A549 (cell line): ENCODE measurements around the gene SARS1.

ENCODE experiments used
- CEBPB ChIP-seq, 2 experiments: fragments of >200 bp in 1 of 2; sonication (Bioruptor Twin) in 1 of 2; formaldehyde crosslinking in 1 of 2; IDR thresholded peaks; 2 replicates each; pipeline ENCODE4 v1.6.1; 2012 to 2016
- CHD2 ChIP-seq: fragments of 150-350 bp; IDR thresholded peaks from 2 replicates; pipeline ENCODE4 v1.6.1; 2014; ENCODE audit warnings: low read length; ENCODE audit not compliant: partially characterized antibody
- EP300 ChIP-seq, 2 experiments: fragments of >200 bp; sonication (Bioruptor Twin); formaldehyde crosslinking; IDR thresholded peaks; 2 replicates in 1 of 2; 3 replicates in 1 of 2; pipeline ENCODE4 v1.6.1; 2016 to 2017
- HOXA7 ChIP-seq: fragments of 250-450 bp; sonication (Bioruptor Pico); IDR thresholded peaks from 2 replicates; pipeline ENCODE4 v1.5.0; 2020; ENCODE audit warnings: mild to moderate bottlenecking, moderate library complexity
- MYC ChIP-seq: IDR thresholded peaks from 2 replicates; pipeline ENCODE4 v1.6.1; 2012; ENCODE audit warnings: mild to moderate bottlenecking, inconsistent platforms, low read length, improper control_type of control experiment, borderline replicate concordance
- POLR2A ChIP-seq: IDR thresholded peaks from 2 replicates; pipeline ENCODE4 v1.6.1; 2012; ENCODE audit warnings: mild to moderate bottlenecking, low read length
- RAD21 ChIP-seq, 2 experiments: fragments of >200 bp in 1 of 2; sonication (Bioruptor Twin) in 1 of 2; formaldehyde crosslinking in 1 of 2; IDR thresholded peaks in 1 of 2; conservative IDR thresholded peaks in 1 of 2; 2 replicates in 1 of 2; 3 replicates in 1 of 2; pipeline ENCODE4 v1.6.1; 2012 to 2018; ENCODE audit warnings: inconsistent platforms in 1 of 2
- ZC3H11A ChIP-seq: fragments of 450-650 bp; IDR thresholded peaks from 2 replicates; pipeline ENCODE4 v1.6.1; 2014; ENCODE audit warnings: antibody characterized with exemption, mild to moderate bottlenecking
- TF ChIP-seq, protein P1 (sequence below): IDR thresholded peaks from 2 replicates; pipeline ENCODE4 v1.6.1; 2012
- TF ChIP-seq, protein P2 (sequence below): fragments of >200 bp; sonication (Bioruptor Twin); formaldehyde crosslinking; IDR thresholded peaks from 3 replicates; pipeline ENCODE4 v1.5.1; 2016

DNA sequence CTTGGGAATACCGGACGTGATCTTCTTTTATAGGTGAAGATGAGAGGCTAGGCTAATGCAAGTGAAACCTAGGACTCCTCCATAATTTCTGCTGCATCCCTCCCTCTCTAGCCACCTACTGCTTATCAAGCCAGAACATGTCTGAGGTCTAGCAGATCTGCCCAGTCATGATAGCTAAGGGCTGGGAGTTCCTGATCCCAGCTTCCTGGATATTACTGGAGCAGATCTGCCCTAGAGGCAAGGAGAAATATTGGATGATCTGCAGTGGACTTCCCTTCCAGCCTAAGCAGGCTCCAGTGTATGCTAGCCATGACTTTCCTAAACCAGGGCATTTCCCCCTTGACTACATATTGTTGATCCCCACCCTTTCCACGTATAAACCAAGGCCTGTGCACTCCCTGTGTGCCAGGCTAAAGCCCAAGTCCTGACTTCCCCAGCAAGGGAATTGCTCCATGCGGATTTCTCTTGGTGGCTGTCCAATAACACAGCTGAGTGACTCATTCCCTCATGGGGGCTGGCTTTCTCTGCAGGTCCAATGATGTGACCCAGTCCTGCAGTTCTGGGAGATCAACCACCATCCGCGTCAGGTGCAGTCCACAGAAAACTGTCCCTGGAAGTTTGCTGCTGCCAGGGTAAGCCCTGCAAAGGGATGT lies 15.5 kb upstream of the SARS1 start:
- TF ChIP-seq, protein P1, sequence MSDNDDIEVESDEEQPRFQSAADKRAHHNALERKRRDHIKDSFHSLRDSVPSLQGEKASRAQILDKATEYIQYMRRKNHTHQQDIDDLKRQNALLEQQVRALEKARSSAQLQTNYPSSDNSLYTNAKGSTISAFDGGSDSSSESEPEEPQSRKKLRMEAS: no peak
- TF ChIP-seq HOXA7: no peak
- TF ChIP-seq, protein P2, sequence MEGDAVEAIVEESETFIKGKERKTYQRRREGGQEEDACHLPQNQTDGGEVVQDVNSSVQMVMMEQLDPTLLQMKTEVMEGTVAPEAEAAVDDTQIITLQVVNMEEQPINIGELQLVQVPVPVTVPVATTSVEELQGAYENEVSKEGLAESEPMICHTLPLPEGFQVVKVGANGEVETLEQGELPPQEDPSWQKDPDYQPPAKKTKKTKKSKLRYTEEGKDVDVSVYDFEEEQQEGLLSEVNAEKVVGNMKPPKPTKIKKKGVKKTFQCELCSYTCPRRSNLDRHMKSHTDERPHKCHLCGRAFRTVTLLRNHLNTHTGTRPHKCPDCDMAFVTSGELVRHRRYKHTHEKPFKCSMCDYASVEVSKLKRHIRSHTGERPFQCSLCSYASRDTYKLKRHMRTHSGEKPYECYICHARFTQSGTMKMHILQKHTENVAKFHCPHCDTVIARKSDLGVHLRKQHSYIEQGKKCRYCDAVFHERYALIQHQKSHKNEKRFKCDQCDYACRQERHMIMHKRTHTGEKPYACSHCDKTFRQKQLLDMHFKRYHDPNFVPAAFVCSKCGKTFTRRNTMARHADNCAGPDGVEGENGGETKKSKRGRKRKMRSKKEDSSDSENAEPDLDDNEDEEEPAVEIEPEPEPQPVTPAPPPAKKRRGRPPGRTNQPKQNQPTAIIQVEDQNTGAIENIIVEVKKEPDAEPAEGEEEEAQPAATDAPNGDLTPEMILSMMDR: no peak
- TF ChIP-seq CHD2: no peak
- TF ChIP-seq EP300 (IDR thresholded peaks at IDR 0.05): no peak
- no peak for TF ChIP-seq CEBPB (IDR thresholded peaks at IDR 0.05)
- TF ChIP-seq ZC3H11A: no peak
- no peak for TF ChIP-seq POLR2A
- TF ChIP-seq RAD21 (conservative IDR thresholded peaks at IDR 0.05 in 1 of 2, IDR thresholded peaks at IDR 0.05 in 1 of 2): no peak
- TF ChIP-seq MYC: no peak
